ENCODE measurements around the gene CD300LB.
"Not testable (repeated sequence)": the region's sequence is repeated elsewhere in the genome, so short reads cannot be mapped to it uniquely, and the experiment has no call there.

CD300LB gene

DNA sequence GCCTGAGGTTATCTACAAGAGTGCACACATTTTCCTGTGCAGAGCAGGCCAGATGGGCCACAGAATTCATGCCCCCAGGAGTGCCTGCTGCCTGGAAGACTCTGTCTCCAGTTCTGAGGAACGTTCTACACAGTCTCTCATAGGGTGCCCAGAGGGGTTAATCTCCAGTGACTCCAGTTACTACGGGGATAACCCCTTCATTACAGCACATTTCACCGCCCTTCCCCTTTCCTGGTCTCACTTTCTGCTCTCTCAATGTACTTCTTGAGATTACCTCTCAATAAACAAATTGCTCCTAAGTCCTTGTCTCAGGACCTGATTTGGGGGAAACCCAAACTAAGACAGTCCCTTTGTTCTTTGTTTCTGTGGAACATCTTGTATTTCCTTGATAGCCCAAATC, 30.3 kb upstream of the CD300LB start:
- TF ChIP-seq, protein P1, sequence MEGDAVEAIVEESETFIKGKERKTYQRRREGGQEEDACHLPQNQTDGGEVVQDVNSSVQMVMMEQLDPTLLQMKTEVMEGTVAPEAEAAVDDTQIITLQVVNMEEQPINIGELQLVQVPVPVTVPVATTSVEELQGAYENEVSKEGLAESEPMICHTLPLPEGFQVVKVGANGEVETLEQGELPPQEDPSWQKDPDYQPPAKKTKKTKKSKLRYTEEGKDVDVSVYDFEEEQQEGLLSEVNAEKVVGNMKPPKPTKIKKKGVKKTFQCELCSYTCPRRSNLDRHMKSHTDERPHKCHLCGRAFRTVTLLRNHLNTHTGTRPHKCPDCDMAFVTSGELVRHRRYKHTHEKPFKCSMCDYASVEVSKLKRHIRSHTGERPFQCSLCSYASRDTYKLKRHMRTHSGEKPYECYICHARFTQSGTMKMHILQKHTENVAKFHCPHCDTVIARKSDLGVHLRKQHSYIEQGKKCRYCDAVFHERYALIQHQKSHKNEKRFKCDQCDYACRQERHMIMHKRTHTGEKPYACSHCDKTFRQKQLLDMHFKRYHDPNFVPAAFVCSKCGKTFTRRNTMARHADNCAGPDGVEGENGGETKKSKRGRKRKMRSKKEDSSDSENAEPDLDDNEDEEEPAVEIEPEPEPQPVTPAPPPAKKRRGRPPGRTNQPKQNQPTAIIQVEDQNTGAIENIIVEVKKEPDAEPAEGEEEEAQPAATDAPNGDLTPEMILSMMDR (IDR thresholded peaks at IDR 0.05; ENCODE audit: insufficient read depth, low read length, poor library complexity, severe bottlenecking), result no peak
- no peak for TF ChIP-seq EZH2phosphoT487 (conservative IDR thresholded peaks at IDR 0.05; ENCODE audit: low read length)
- H3K9ac ChIP-seq (ENCODE audit: low read length), result no peak overlapping the region
- H3K27me3 ChIP-seq (ENCODE audit: low read length), result no peaks in the 10 kb centered on the region
- H3K9me3 ChIP-seq (ENCODE audit: insufficient read depth, low read length), result no peaks in the 10 kb centered on the region
- H3K36me3 ChIP-seq (ENCODE audit: low read length), result no peaks in the 10 kb centered on the region
- H3K79me2 ChIP-seq (ENCODE audit: insufficient read depth, low read length), result no peaks in the 10 kb centered on the region
- no peaks in the 10 kb centered on the region for H4K20me1 ChIP-seq (ENCODE audit: low read depth, low read length)
- no peak overlapping the region for H2AFZ ChIP-seq (ENCODE audit: low read depth, low read length, severe bottlenecking)
- no peaks in the 10 kb centered on the region for H3F3A ChIP-seq (ENCODE audit: insufficient read depth)
- H3K4me2 ChIP-seq (ENCODE audit: low read depth, low read length, poor library complexity, severe bottlenecking), result no peak overlapping the region
- H3K4me3 ChIP-seq (ENCODE audit: insufficient read depth, low read length, poor library complexity, severe bottlenecking), result no peak overlapping the region
- H3K9me2 ChIP-seq (replicated peaks; ENCODE audit: insufficient read depth, low read length), result no peaks in the 10 kb centered on the region
- no peak overlapping the region for H3K27ac ChIP-seq (ENCODE audit: low read depth, low read length)

DNA sequence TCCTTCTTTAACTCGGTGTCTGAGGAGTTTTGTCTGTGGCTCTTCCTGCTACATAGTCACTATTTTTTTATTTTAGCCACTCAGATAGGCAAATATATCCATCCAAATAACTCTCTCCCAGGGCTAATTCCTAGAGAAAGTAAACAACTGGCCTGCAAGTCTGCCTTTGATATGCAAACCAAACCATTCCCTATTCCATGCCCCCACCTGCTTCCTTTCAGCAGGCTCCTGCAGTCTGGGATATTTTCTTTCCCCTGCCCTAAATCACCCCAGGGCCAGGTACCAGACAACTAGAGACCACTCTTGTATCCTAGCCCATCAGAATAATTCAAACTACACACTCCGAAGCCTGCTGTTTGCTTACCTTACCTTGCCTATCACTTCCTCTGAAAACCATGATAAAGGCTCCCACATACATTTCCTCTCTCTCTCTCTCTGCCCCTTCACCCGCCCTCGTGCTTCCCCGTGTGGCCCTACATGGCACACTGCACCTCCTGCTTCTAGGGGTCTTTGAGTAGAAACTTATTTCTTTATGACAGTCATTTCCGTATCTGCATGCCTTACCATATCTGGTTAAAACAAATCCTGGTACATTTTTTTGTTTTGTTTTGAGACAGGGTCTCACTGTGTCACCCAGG, 27.7 kb upstream of the CD300LB start:
- Histone ChIP-seq H3K4me3 (ENCODE audit: insufficient read depth, low read length, poor library complexity, severe bottlenecking) (no peak overlapping the region), H3K4me2 (ENCODE audit: low read depth, low read length, poor library complexity, severe bottlenecking) (no peak overlapping the region)

DNA sequence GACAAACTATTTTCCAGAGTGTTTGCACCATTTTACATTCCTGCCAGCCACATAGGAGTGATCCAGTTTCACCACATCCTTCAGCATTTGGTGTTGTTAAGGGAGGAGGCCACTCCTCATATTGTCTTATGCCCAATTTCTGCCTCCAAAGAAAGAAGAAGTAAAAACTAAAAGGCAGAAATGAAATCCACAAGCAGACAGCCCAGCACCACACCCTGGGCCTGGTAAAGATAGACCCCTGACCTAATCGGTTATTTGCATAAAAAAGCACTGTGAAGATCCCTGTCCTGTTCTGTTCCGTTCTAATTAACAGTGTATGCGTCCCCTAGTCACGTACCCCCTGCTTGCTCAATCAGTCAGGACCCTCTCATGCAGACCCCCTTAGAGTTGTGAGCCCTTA, 27.1 kb upstream of the CD300LB start:
- not testable (repeated sequence) for H3F3A ChIP-seq (ENCODE audit: insufficient read depth); H3K27ac ChIP-seq (ENCODE audit: low read depth, low read length); H2AFZ ChIP-seq (ENCODE audit: low read depth, low read length, severe bottlenecking); H3K79me2 ChIP-seq (ENCODE audit: insufficient read depth, low read length); H3K9me3 ChIP-seq (ENCODE audit: insufficient read depth, low read length); H3K4me2 ChIP-seq (ENCODE audit: low read depth, low read length, poor library complexity, severe bottlenecking); H4K20me1 ChIP-seq (ENCODE audit: low read depth, low read length); H3K36me3 ChIP-seq (ENCODE audit: low read length); H3K27me3 ChIP-seq (ENCODE audit: low read length); H3K4me3 ChIP-seq (ENCODE audit: insufficient read depth, low read length, poor library complexity, severe bottlenecking); H3K9me2 ChIP-seq (replicated peaks; ENCODE audit: insufficient read depth, low read length); H3K9ac ChIP-seq (ENCODE audit: low read length)

More for the DNA sequence above, 27.7 kb upstream of the CD300LB start:
- Histone ChIP-seq H3K9me2 (replicated peaks; ENCODE audit: insufficient read depth, low read length) (no peaks in the 10 kb centered on the region), H3K27me3 (ENCODE audit: low read length) (no peaks in the 10 kb centered on the region), H3K9ac (ENCODE audit: low read length) (no peak overlapping the region), H3K36me3 (ENCODE audit: low read length) (no peaks in the 10 kb centered on the region), H3K9me3 (ENCODE audit: insufficient read depth, low read length) (no peaks in the 10 kb centered on the region), H3F3A (ENCODE audit: insufficient read depth) (no peaks in the 10 kb centered on the region), H3K79me2 (ENCODE audit: insufficient read depth, low read length) (no peaks in the 10 kb centered on the region), H4K20me1 (ENCODE audit: low read depth, low read length) (no peaks in the 10 kb centered on the region), H3K27ac (ENCODE audit: low read depth, low read length) (no peak overlapping the region), H2AFZ (ENCODE audit: low read depth, low read length, severe bottlenecking) (no peak overlapping the region)
- TF ChIP-seq, protein P1 (IDR thresholded peaks at IDR 0.05; ENCODE audit: insufficient read depth, low read length, poor library complexity, severe bottlenecking), result no peak
- TF ChIP-seq EZH2phosphoT487 (conservative IDR thresholded peaks at IDR 0.05; ENCODE audit: low read length), result no peak

DNA sequence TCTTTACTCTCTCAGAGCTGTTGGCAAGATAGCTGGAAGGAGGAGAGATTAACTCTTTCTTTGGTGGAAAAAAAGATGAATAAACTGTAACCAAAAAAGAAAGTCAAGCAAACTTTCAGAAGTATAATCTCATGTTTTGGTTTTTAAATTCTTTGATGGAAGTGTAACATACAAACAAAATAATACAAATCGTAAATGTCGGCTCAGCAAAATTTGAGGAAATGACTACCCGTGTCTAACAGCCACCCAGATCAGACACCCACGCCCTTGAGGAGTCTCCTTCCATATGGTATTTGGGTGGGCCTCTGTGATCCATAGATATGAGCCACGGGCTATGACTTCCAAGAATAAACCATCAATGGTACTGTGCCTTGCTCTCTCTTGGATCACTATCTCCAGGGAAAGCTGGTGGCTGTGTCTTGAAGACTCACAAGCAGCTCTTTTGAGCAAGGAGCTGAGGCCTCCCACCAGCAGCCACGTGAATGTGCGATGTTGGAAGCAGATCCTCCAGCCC, 24.2 kb upstream of the CD300LB start:
- H3K36me3 ChIP-seq (ENCODE audit: low read length), result no peaks in the 10 kb centered on the region
- no peaks in the 10 kb centered on the region for H3K27me3 ChIP-seq (ENCODE audit: low read length)
- H3K9me2 ChIP-seq (replicated peaks; ENCODE audit: insufficient read depth, low read length), result no peaks in the 10 kb centered on the region
- no peak for TF ChIP-seq EZH2phosphoT487 (conservative IDR thresholded peaks at IDR 0.05; ENCODE audit: low read length)
- TF ChIP-seq, protein P1 (IDR thresholded peaks at IDR 0.05; ENCODE audit: insufficient read depth, low read length, poor library complexity, severe bottlenecking), result no peak
- H3K27ac ChIP-seq (ENCODE audit: low read depth, low read length), result no peak overlapping the region
- no peak overlapping the region for H2AFZ ChIP-seq (ENCODE audit: low read depth, low read length, severe bottlenecking)
- no peak overlapping the region for H3K4me2 ChIP-seq (ENCODE audit: low read depth, low read length, poor library complexity, severe bottlenecking)
- H3F3A ChIP-seq (ENCODE audit: insufficient read depth), result no peaks in the 10 kb centered on the region
- no peak overlapping the region for H3K9ac ChIP-seq (ENCODE audit: low read length)
- no peaks in the 10 kb centered on the region for H3K79me2 ChIP-seq (ENCODE audit: insufficient read depth, low read length)
- H3K9me3 ChIP-seq (ENCODE audit: insufficient read depth, low read length), result no peaks in the 10 kb centered on the region
- H4K20me1 ChIP-seq (ENCODE audit: low read depth, low read length), result no peaks in the 10 kb centered on the region
- H3K4me3 ChIP-seq (ENCODE audit: insufficient read depth, low read length, poor library complexity, severe bottlenecking), result no peak overlapping the region

All from SU-DHL-6 (cell line).